ENCODE data around the gene KIAA0753.

Gene KIAA0753

GRCh38 chr17:6640536-6641246 lies at the start of gene KIAA0753, which contains the start of gene TXNDC17:
Gene KIAA0753, minus strand, starts transcription at chr17:6640711. Its CDS starts 5,608 bp downstream, at chr17:6635103.
Gene TXNDC17, plus strand, starts transcription at chr17:6641060. Its CDS starts 23 bp downstream, at chr17:6641083.
- in situ Hi-C loops (cut with MboI; ENCODE audit: low sequenced_read_pairs) = no loop called here

DNA sequence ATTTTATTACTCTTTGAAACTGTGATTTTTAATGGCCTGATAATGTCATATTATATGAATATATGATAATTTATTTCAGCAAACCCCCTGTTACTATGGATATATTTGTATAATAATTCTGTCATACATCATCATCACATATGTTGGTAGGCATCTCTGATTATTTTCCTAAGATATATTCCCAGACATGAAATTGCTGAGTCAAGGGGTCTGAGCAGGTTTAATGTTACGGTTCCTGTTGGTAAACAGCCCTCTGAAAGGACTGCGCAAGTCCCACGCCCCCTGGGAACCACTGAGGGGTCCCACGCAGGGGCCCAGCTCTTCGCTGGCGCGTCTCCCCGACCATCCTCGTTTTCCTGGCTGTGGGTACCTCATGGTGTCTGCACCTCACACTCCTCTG lies 48.4 kb upstream of the KIAA0753 start:
- in situ Hi-C loops (cut with MboI; ENCODE audit: low sequenced_read_pairs) = no loop called here

DNA sequence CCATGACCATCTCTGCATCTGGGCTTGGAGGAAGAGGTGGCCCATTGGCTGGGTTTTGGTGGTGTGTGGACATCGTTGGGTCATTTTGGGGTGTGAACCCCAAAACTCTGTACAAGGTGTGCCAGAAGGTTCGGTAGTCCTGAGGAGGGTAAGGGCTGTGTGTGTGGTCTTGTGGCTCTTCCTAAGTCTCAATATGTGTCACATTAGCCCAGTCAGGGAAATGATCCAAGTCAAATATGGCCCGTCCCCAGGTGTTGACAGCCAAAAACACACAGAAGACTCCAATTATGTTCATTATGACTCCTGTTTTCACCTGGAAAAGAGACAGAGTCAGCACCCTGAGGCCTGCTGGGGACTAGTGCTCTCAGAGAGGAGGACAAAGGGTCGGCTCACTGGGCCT lies 45.5 kb upstream of the KIAA0753 start:
- in situ Hi-C loops (cut with MboI; ENCODE audit: low sequenced_read_pairs) = no loop called here

GRCh38 chr17:6684881-6685767 lies 44.6 kb upstream of the KIAA0753 start:
- in situ Hi-C loops (cut with MboI; ENCODE audit: low sequenced_read_pairs) = no loop called here

DNA sequence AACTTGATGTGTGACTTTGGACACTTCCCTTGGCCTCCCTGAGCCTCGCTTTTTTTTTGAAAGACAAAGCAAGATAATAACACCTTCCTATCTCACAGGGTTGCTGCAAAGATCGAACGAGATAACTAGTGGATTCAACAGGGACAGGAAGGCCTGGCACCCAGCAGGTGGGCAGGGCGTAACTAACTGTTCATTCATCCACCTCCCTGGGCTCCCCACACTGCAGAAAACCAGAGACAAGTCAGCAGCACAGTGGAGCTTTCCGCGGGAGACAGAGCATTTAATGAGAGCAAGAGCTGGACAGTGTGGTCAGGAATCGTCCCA lies 43.9 kb upstream of the KIAA0753 start:
- in situ Hi-C loops (cut with MboI; ENCODE audit: low sequenced_read_pairs) = no loop called here

- in situ Hi-C loops (cut with MboI; ENCODE audit: low sequenced_read_pairs) = no loop called here
Measured at GRCh38 chr17:6683730-6684459, 43.4 kb upstream of the KIAA0753 start.

GRCh38 chr17:6683081-6683684 lies 42.7 kb upstream of the KIAA0753 start:
- in situ Hi-C loops (cut with MboI; ENCODE audit: low sequenced_read_pairs) = no loop called here

GRCh38 chr17:6682339-6682738 lies 41.8 kb upstream of the KIAA0753 start:
- in situ Hi-C loops (cut with MboI; ENCODE audit: low sequenced_read_pairs) = no loop called here

DNA sequence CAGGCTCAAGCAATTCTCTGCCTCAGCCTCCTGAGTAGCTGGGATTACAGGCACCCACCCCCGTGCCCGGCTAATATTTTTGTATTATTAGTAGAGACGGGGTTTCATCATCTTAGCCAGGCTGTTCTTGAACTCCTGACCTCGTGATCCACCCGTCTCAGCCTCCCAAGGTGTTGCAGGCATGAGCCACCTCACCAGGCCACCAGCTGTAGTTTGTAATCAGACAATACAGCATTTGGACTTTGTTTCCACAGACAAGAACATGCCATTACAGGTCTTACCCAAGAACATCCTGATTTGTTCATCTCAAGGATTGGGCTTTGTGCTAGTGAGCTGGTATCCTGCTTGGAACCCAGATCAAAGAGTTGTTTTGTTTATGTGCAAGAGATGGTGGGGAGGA lies 41.2 kb upstream of the KIAA0753 start:
- in situ Hi-C loops (cut with MboI; ENCODE audit: low sequenced_read_pairs) = no loop called here

DNA sequence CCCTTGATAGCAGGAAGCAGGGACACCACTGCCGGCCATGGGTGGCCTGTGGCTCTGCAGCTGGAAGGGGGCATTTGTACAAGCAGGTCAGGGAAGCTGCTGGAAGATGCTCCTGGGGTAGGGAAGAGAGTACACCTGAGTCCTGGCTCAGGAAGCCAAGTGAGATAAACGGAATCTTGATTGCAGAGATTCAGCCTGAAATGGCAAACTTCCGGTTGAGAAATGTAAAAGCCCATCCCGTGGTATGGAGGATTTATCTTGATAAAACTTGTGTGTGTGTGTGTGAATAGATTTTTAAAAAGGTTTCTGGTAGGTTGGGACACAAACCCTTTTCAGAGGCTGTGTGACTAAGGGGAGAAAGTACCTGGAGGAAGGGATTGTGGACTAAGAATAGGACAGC lies 40.7 kb upstream of the KIAA0753 start:
- in situ Hi-C loops (cut with MboI; ENCODE audit: low sequenced_read_pairs) = no loop called here

DNA sequence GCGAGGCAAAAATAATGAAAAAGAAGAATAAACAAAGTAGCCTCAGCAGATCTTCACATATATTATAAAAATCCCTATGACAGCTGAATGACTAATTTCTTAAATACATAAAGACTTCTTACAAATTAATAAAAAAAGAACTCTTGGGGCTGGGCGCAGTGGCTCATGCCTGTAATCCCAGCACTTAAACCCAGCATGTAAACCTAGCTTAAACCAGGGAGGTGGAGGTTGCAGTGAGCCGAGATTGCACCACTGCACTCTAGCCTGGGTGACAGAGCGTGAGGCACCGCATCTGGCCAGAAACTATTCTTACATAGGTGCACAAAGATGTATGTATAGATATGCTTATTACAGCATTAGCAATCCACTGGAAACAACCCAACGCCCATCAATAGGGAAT lies 38.7 kb upstream of the KIAA0753 start:
- in situ Hi-C loops (cut with MboI; ENCODE audit: low sequenced_read_pairs) = no loop called here

DNA sequence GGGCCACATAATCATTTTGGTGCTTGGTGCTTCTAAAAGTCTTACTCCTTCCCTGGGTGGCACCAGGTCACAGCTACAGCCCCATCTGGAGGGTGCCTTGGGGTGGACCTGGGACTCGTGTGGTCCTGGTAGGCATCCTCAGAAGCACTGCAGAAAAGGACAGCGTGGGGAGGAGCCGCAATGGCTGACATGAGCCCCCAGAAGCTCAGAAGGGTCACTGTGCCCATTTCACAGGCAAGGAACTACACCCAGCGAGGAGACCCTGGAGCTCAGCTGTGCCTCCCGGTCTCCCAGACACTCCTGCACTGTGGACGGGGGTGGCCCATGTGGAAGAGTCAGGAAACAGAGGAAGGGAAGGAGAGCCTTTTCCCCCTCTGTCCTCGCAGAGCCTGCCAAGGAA lies 37.4 kb upstream of the KIAA0753 start:
- in situ Hi-C loops (cut with MboI; ENCODE audit: low sequenced_read_pairs) = no loop called here

DNA sequence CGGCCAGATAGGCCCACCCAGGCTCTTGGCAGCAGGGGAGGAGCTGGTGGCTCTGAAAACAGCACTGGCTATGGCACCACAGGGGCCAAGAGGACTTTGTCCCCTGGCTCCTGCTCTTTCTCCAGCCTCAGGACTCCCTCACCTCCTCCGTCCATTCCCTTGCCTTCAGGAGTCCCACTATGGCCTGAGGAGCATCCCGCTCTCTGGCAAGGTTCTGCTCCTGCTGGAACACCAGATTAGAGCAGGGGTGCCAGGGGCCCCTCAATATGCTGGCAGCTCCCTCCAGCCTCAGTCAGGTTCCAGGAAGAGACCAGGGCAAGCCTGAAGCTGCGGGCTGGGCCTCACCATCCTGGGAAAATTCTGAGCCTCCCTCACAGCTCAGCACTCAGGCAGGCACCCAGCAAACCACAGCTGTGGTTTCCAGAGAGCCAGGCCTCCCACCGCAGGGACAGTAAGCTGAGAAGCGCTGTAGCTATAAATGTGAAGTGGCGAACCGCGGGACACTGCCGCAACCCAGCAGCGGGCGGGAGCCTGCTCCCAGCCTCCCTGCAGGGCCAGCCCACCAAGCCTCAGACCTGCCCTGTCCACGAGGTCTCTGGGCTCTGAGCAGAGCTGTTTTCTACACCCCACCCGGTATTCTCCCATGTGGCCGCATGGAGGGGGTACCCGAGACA lies 36.8 kb upstream of the KIAA0753 start:
- in situ Hi-C loops (cut with MboI; ENCODE audit: low sequenced_read_pairs) = no loop called here

DNA sequence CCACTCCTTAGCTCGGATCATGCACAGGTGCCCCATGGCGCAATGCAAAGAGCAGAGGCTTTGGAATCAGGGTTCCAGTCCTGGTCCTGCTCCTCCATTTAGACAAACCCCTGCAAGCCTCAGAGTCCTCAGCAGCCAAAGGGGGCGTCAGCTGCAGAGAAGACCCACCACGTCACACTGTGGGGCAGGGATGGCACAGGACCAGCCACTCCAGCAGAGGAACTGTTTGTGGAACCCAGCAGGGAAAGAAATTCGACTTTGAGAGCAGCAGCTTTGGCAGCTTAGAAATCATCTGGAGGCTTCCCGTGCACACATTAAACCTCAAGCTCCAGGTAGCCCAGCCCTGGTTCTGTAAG lies 36.3 kb upstream of the KIAA0753 start:
- in situ Hi-C loops (cut with MboI; ENCODE audit: low sequenced_read_pairs) = no loop called here

DNA sequence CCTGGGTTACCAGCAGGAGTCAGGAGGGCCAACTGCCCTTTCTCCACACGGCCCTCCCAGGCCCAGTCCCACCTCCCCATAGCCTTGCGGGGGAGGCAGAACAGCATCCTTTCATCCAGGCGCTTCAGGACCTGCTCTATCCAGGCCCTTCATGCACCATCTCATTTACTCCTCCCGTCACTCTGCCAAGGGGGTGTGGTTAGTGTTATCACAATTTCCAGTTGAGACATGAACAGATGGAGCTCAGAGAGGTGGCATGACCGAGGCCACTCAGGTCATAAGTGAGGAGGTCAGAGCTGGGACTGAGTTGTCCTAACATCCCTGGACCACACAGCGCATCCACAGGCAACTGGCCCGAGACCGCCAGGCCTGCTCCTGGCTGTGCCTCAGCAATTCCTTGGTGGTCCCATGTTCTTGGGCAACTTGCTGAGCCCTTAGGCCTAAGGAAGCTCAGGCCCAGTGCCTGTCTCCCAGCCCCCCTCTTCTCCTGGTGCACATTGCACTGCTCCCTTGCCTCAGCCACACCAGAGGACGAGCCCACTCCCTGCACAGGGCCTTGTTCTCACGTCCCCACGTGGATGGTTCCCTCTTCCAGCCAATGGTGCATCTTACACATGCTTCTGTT lies 34.8 kb upstream of the KIAA0753 start:
- in situ Hi-C loops (cut with MboI; ENCODE audit: low sequenced_read_pairs) = no loop called here

DNA sequence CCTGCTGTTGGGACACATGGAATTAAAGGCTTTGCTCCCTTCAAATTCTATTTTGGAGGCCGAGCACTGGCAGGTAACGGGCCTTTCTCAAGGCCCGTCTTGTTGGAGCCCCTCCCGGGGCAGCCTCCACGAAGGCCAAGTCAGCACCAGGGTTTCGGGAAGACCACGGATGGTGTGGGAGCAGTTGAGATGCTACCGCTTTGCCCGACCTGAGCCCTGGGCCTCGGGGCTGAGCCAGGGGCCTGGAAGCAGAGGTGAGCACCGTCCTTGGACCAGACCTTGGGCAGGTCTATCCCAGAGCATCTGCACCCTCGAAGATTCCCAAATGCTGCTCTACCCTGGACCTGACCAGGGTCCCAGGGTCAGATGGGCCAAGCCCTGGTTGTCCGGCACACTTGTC lies 34.1 kb upstream of the KIAA0753 start:
- in situ Hi-C loops (cut with MboI; ENCODE audit: low sequenced_read_pairs) = no loop called here

GRCh38 chr17:6671431-6671830 lies 30.9 kb upstream of the KIAA0753 start:
- in situ Hi-C loops (cut with MboI; ENCODE audit: low sequenced_read_pairs) = no loop called here

DNA sequence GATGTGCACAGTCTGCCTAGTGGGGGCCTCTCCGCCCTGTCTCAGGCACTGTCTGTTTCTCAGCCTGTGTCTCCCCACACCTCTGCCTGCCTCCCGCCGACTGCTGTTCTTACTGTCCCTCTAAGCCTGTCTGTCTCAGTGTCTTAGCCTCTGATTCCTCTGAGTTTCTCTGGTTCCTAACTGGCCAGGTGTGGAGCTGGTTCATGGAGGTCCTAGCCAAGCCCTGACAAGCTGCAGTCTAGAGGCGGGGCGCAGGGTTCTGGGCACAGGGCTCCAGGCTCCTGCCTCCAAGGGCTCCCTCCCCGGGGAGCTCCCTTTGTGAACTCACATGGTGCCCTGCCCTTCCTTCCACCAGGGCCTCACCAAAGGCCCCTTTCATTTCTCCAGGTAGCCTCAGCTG lies 30.5 kb upstream of the KIAA0753 start:
- in situ Hi-C loops (cut with MboI; ENCODE audit: low sequenced_read_pairs) = no loop called here

DNA sequence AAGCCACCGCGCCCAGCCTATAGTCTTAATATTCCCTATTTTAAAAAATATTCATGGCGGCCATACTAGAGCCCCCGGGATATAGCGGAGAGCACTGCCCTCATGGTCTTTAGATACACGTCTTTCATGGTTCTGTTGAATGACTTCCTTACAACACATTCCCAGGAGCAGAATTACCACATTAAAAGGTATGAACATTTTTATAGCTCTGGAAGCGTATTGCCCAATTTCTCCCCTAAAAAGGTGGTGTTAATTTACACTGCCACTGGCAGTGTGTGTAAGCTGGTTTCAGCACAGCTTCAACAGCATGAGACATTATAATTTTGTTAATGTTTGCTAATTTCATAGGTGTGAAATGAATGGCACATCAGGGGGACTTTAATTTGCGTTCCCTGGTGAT lies 30.1 kb upstream of the KIAA0753 start:
- in situ Hi-C loops (cut with MboI; ENCODE audit: low sequenced_read_pairs) = no loop called here

DNA sequence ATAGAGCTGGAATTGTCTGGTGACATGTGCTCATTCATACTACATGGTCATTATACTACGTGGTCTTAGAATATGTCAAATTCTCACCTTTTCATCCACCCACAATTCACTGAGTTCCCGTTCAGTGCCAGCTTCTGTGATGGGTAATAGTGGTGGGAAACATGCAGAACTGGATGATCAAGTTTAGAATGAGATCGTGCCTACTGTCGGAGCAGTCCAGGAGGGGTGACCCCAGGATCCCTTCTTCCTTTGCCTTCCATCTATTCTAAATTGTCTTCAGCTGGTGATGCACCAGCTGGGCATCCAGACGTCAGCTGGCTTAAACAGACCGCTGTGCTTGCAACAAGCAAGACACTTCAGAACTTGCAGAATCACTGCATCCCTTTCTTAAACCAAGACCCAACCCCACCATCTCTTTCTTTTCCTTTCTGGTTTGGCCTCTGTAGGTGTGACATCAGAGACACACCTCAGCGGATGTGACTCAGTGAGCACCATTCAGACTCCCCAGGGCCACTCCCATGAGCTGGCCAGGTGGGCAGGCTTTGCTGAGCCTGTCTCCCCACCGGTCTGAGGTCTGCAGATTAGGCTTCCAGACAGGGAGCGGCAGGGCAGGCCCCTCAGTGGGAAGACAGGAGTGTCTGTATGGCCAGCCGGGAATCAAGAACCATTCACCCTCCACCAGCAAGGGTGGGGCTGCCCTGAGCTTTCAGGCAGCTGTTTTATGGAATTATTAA lies 29.1 kb upstream of the KIAA0753 start:
- in situ Hi-C loops (cut with MboI; ENCODE audit: low sequenced_read_pairs) = no loop called here
